Progenitor cell of endocrine pancreas (in vitro differentiated cells): ENCODE results near the gene TXNRD1. TPM values are rescaled to one million over a fixed set of nuclear protein-coding genes. Genes with fewer than 3 reads are reported as not detected.
"Not testable (repeated sequence)": the region's sequence is repeated elsewhere in the genome, so short reads cannot be mapped to it uniquely, and the experiment has no call there.

Experiments used
- DNase-seq: peaks from one replicate; pipeline ENCODE4 v3.0.0; 2021; ENCODE audit warnings: low spot score; ENCODE audit not compliant: unreplicated experiment
- H3K27ac Mint-ChIP-seq: 2 replicates; pipeline ENCODE4 v1.8.0; 2021; ENCODE audit warnings: mild to moderate bottlenecking, moderate library complexity, mixed read lengths
- H3K27me3 Mint-ChIP-seq: 2 replicates; pipeline ENCODE4 v1.8.0; 2021; ENCODE audit warnings: mixed read lengths
- H3K36me3 Mint-ChIP-seq: 2 replicates; pipeline ENCODE4 v1.8.0; 2022; ENCODE audit warnings: mixed read lengths; ENCODE audit not compliant: insufficient read depth
- H3K4me1 Mint-ChIP-seq: 2 replicates; pipeline ENCODE4 v1.8.0; 2021; ENCODE audit warnings: low read depth, mixed read lengths
- H3K4me3 Mint-ChIP-seq: 2 replicates; pipeline ENCODE4 v1.8.0; 2021; ENCODE audit warnings: low read depth, mild to moderate bottlenecking, moderate library complexity, mixed read lengths
- H3K9me3 Mint-ChIP-seq: 2 replicates; pipeline ENCODE4 v1.8.0; 2021; ENCODE audit warnings: low read depth, mixed read lengths
- total RNA-seq: library from RNA; stranded (reverse); gene quantifications from 2 replicates; pipeline ENCODE4 v1.2.1, GENCODE V29; 2021
- TF ChIP-seq, protein P1 (sequence below): fragments of 200-600 bp; sonication (generic); IDR thresholded peaks from one replicate; pipeline ENCODE4 v1.5.0; 2021; ENCODE audit warnings: antibody characterized with exemption, mild to moderate bottlenecking; ENCODE audit not compliant: unreplicated experiment

TXNRD1 gene
- total RNA-seq, 1 donor from 2014 or later, result 116 TPM

DNA sequence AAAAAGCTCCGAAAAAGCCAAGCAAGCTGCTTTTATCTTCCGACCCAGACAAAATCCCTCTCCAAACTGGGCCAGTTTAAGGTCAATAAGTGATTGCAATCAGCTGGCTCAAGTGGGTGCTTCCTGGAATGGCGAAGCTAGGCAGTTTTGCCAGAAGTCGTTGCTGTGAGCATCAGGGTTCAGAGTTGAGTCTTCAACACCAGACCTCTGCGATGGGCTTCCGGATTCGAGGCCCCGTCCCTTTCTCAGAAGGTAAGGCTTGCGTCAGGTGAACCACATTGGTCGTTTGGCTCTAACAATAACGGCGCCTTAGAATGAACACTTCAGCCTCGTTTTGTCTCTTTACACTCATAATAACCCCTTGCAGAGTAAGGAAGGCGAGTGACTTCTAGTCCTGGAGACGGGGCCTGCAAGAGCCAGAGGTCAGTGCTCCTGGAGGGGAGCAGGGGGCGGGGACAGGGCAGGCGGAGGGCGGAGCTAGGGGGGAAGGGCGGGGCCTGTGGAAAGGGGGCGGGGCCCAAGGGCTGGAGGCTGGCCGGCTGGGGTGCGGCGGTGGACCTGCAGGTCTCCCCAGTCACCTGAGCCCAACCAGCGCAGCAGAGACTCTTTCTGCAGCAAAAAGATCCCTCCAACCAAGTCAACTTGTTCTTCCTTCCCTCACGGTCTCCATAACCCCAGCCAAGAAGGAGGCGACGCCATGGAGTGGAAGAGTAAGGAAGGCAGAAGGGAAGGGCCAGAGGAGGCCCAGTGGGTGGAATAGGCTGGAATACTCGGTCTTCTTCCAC, 43.6 kb upstream of the TXNRD1 start:
- no peak overlapping the region for H3K4me3 Mint-ChIP-seq
- no peaks in the 10 kb centered on the region for H3K36me3 Mint-ChIP-seq
- H3K27ac Mint-ChIP-seq, result no peak overlapping the region
- H3K27me3 Mint-ChIP-seq, result no peaks in the 10 kb centered on the region
- TF ChIP-seq, protein P1, sequence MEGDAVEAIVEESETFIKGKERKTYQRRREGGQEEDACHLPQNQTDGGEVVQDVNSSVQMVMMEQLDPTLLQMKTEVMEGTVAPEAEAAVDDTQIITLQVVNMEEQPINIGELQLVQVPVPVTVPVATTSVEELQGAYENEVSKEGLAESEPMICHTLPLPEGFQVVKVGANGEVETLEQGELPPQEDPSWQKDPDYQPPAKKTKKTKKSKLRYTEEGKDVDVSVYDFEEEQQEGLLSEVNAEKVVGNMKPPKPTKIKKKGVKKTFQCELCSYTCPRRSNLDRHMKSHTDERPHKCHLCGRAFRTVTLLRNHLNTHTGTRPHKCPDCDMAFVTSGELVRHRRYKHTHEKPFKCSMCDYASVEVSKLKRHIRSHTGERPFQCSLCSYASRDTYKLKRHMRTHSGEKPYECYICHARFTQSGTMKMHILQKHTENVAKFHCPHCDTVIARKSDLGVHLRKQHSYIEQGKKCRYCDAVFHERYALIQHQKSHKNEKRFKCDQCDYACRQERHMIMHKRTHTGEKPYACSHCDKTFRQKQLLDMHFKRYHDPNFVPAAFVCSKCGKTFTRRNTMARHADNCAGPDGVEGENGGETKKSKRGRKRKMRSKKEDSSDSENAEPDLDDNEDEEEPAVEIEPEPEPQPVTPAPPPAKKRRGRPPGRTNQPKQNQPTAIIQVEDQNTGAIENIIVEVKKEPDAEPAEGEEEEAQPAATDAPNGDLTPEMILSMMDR, result no peak
- no peaks in the 10 kb centered on the region for H3K4me1 Mint-ChIP-seq
- no peaks in the 10 kb centered on the region for H3K9me3 Mint-ChIP-seq
- no peak for DNase-seq

DNA sequence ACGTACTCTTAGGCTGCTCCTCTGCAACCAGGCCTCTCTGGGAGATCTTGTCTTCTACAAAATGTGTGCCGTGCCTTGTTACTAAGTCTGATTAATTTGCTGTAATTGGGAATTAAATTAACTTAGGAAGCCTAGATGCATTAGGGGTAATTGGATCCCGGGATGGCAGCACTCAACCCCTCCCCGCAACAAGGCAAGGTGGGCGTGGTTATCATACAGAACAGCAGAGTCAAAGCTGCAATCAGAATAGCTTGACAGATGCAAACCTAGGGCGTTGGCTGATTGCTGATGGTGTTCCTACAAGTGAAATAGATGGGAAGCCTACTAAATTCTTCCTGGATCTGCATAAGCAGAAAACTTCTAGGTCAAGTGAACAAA, 43.0 kb upstream of the TXNRD1 start:
- DNase-seq, result no peak
- Mint-ChIP-seq H3K4me1 (no peaks in the 10 kb centered on the region), H3K27me3 (no peaks in the 10 kb centered on the region), H3K36me3 (no peaks in the 10 kb centered on the region), H3K27ac (no peak overlapping the region), H3K4me3 (no peak overlapping the region), H3K9me3 (no peaks in the 10 kb centered on the region)
- TF ChIP-seq, protein P1, result no peak

DNA sequence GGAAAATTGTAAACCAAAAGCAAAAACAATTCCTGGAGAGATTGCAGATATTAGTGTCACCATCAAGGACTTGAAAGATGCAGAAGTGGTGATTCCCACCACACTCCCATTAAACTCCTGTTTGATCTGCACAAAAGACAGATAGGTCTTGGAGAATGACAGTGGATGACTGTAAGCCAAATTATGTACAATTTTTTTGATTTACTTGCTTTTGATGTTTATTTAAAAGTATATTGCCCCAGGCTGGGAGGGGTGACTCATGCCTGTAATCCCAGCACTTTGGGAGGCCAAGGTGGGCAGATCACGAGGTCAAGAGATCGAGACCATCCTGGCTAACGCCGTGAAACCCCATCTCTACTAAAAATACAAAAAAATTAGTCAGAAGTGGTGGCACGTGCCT, 41.8 kb upstream of the TXNRD1 start:
- DNase-seq, H3K36me3 Mint-ChIP-seq, H3K27ac Mint-ChIP-seq, H3K9me3 Mint-ChIP-seq, H3K27me3 Mint-ChIP-seq, H3K4me1 Mint-ChIP-seq, H3K4me3 Mint-ChIP-seq: not testable (repeated sequence)

DNA sequence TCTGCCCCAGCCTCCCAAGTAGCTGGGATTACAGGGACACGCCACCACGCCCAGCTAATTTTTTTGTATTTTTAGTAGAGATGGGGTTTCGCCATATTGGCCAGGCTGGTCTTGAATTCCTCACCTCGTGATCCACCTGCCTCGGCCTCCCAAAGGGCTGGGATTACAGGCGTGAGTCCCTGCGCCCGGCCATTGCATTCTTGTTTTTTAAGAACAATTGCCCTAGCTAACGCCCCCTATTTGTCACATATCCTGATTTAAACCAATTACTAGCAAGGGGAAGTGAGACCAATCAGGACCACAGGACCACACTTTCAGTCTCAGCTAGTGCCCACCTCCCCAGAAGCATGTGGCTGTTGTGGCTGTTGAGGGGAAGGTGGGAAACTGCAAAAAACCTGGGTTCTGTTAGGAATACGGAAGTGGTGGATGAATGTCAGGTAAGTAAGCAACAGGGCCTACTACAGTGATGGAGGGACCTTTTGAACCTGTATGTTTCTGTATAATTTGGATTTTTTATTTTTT, 39.8 kb upstream of the TXNRD1 start:
- H3K27me3 Mint-ChIP-seq, result peaks cover 9% of the 10 kb centered on the region

DNA sequence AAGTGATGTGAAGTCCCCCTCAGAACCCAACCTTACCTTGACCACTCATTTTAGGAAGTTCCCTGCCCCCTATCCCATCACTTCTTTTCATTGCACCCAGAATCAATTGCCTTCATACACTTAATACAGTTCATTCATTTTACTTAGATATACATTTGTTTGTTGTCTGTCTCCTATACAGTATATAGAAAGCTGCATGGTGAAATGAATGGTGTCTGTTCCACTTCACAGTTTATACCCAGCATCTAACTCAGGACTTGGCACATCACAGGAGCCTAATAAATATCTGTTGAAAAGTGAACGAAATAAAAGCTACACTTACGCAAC, 38.3 kb upstream of the TXNRD1 start:
- TF ChIP-seq, protein P1, result no peak
- no peaks in the 10 kb centered on the region for H3K9me3 Mint-ChIP-seq
- H3K4me1 Mint-ChIP-seq, result no peaks in the 10 kb centered on the region
- no peak for DNase-seq
- H3K4me3 Mint-ChIP-seq, result no peak overlapping the region
- H3K36me3 Mint-ChIP-seq, result no peaks in the 10 kb centered on the region
- no peak overlapping the region for H3K27ac Mint-ChIP-seq
- peaks cover 9% of the 10 kb centered on the region for H3K27me3 Mint-ChIP-seq

More for the DNA sequence above, 39.8 kb upstream of the TXNRD1 start:
- DNase-seq, result no peak
- Mint-ChIP-seq H3K36me3 (no peaks in the 10 kb centered on the region), H3K4me1 (no peaks in the 10 kb centered on the region), H3K27ac (no peak overlapping the region), H3K4me3 (no peak overlapping the region), H3K9me3 (no peaks in the 10 kb centered on the region)
- TF ChIP-seq, protein P1, result no peak
